DMS53 treated with DMSO at 0.1 percent for 48 hours (cell line): ENCODE results near the gene SLC16A6.
"Not testable (repeated sequence)": the region's sequence is repeated elsewhere in the genome, so short reads cannot be mapped to it uniquely, and the experiment has no call there.

Source experiments
- DNase-seq: peaks from one replicate; lab custom pipeline; 2025; ENCODE audit not compliant: unreplicated experiment; lab: John Stamatoyannopoulos, UW

The SLC16A6 gene

GRCh38 chr17:68314916-68315535 is 24.1 kb upstream of the SLC16A6 start:
- DNase-seq: no peak

DNA sequence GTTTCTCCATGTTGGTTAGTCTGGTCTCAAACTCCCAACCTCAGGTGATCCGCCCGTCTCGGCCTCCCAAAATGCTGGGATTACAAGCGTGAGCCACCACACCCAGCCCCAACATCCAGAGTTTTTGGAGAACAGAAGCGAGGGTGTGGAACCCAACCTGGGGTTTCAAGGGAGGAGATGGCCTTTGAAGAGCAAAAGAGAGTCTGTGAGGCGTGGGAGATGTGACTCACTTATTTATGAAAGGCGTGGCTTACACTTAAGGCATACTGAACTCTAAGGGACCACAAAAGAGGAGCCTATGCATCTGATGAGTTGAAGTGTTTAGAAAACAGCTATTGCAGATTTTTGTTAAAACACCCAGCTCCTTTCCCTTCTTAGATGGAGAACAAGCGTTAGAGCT is 19.2 kb upstream of the SLC16A6 start:
- no peak for DNase-seq

DNA sequence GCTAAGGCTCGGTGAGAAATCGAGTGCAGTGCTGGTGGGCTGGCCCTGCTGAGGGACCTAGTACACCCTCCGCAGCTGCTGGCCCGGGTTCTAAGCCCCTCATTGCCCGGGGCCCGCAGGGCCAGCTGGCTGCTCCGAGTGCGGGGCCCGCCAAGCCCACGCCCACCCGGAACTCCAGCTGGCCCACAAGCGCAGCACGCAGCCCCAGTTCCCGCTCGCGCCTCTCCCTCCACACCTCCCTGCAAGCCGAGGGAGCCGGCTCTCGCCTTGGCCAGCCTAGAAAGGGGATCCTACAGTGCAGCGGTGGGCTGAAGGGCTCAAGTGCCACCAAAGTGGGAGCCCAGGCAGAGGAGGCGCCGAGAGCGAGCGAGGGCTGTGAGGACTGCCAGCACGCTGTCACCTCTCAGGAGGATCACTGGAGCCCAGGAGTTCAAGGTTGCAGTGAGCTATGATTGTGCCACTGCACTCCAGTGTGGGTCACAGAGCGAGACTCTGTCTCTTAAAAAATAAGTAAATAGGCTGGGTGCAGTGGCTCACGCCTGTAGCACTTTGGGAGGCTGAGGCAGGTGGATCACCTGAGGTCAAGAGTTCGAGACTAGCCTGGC is 18.2 kb upstream of the SLC16A6 start:
- DNase-seq: not testable (repeated sequence)

DNA sequence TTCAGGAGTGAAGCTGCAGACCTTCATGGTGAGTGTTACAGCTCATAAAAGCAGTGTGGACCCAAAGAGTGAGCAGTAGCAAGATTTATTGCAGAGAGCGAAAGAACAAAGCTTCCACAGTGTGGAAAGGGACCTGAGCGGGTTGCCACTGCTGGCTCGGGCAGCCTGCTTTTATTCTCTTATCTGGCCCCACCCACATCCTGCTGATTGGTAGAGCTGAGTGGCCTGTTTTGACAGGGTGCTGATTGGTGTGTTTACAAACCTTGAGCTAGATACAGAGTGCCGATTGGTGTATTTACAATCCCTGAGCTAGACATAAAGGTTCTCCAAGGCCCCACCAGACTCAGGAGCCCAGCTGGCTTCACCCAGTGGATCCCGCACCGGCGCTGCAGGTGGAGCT is 17.6 kb upstream of the SLC16A6 start:
- not testable (repeated sequence) for DNase-seq

DNA sequence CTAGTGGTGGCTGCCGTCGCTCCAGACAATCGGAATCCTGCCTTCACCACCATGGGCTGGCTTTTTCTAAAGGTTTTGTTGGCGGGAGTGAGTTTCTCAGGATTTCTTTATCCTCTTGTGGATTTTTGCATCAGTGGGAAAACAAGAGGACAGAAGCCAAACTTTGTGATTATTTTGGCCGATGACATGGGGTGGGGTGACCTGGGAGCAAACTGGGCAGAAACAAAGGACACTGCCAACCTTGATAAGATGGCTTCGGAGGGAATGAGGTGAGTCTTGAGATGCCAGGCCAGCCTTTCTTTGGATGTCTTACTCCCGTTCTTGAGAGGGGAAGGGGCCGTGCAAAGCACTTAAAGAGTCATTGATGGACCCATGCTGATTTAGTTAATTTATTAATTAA is 16.5 kb upstream of the SLC16A6 start:
- DNase-seq: no peak

DNA sequence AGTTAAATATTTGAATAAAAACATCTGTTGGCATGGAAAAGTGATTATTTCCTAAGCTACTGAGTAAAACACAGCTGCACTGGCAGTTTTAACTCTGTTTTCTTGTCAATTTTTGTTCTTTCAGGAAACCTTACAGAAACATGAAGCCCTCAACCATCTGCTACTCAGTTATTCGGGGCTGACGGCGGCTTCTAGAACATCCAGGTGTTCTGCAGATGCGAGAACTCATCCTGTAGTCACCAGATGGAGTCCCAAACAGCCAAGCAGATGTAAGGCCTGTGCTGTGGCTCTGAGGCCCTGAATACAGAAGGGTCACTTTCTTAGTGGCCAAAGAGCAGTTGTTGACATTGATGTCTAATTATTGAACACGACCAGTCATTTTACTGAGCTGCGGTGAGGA is 15.9 kb upstream of the SLC16A6 start:
- DNase-seq: no peak

DNA sequence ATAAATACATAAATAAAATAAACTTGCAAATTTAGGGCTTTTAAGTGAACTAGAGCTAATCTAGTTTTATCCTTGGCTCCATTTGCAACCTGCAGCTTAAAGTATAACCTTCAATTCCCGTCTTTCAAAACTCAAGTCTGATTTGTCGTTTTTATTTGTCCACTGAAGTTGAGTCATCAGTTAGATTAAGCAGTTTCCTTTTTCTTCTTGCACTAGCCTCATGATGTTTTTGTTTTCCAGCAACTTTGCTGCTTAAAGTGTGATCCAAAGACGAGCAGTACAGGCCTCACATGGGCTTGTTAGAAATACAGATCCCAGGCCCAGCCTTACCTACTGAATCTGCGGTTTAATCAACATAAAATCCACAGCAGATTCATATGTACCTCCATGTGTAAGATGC is 14.2 kb upstream of the SLC16A6 start:
- DNase-seq: no peak

- no peak for DNase-seq
Observed at GRCh38 chr17:68304706-68305105, 13.8 kb upstream of the SLC16A6 start.

DNA sequence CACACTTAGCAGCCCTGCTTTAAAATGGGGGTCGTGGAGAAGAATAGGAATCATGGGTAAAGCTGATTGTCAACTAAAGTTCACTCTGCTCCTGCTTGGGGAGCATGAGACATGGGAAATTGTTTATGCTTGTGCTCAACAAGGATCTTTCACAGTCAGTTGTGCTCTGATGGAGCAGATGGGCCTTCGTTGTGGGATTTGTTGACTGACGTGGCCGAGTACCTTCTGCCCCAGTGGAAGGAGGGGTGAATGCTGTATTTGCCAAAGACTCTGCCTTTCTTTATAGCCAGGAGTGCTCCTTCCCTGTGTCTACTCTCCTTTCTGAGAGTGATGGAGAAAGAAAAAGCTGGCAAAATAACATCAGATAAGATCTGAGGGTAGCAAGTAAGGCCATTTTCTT is 11.7 kb upstream of the SLC16A6 start:
- DNase-seq: no peak

- DNase-seq: no peak
Observed at GRCh38 chr17:68302066-68302564, 11.2 kb upstream of the SLC16A6 start.

DNA sequence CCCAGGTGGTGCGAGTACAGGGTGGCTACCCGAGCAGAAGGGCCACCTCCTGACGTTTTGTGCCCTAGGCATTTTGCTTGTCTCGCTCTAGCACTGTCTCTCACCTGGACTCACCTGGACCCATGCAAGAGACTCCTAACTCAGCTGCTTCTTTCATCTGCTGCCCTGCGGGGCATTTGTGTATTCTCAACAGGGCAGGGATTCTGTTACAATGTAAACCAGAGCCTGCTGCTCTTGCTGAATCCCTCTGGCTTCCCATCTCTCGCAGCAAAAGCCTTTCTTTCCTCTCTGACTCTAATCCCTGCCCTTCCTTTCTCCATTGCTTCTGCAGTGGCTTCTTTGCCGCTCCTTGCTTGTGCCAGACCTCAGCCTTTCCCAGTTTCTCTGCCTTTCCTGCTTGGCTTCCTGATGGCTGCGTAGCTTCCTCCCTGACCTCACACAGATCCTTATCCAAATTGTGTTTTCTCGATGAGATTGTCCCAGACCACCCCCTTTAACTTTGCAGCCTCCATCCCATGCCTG is 10.6 kb upstream of the SLC16A6 start:
- DNase-seq: peak; percentile 72

DNA sequence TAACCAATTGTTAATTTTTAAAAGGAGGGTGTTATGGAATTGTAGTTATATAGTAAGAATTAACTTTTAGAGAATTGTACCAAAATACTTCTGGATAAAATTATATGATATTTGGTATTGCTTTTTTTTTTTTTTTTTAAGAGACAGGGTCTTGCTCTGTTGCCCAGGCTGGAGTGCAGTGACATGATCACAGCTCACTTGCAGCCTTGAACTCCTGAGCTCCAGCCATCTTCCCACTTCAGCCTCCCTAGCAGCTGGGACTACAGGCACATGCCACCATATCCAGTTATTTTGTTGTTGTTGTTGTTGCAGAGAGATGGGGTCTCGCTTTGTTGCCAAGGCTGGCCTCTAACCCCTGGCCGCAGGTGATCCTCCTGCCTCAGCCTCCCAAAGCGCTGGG is 8.9 kb upstream of the SLC16A6 start:
- no peak for DNase-seq

- no peak for DNase-seq
Observed at GRCh38 chr17:68298601-68299000, 7.7 kb upstream of the SLC16A6 start.

GRCh38 chr17:68297195-68297594 is 6.3 kb upstream of the SLC16A6 start:
- DNase-seq: no peak

GRCh38 chr17:68296217-68297191 is 5.6 kb upstream of the SLC16A6 start:
- no peak for DNase-seq

- DNase-seq: no peak
Observed at GRCh38 chr17:68295086-68295485, 4.2 kb upstream of the SLC16A6 start.

- DNase-seq: no peak
Observed at GRCh38 chr17:68294617-68295016, 3.7 kb upstream of the SLC16A6 start.

- DNase-seq: no peak
Observed at GRCh38 chr17:68294196-68294555, 3.2 kb upstream of the SLC16A6 start.

DNA sequence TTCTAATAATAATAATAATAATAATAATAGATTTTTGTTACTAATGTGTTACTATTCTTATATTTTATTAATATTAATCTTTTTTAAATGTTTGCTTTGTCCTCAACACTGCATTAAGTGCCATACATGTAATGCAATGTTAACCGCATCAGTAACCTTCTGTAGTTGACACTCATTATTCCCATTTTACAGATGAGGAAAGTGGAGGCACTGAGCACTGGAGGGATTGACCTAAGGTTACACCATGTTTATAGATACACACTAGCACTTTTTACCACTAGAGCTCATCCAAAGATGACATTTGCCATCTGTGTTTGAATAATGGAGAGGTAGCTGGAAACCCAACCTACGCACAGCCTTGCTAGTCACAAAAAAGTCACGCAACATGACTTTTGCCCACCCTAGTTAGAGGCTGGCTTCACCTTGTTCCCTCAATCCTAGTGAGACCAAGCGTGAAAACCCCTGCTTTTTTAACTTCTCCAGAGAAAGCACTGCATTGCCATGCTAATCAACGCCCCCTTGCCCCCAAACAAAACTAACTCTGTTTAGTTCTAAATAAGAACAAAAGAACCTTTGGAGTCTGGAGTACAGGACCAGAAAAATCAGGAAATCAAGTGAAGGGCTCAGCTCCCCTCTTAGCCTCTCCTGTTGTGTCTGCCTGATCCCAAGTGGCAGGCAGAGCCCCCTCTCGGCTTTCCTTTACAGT is 2.7 kb upstream of the SLC16A6 start:
- DNase-seq: no peak

DNA sequence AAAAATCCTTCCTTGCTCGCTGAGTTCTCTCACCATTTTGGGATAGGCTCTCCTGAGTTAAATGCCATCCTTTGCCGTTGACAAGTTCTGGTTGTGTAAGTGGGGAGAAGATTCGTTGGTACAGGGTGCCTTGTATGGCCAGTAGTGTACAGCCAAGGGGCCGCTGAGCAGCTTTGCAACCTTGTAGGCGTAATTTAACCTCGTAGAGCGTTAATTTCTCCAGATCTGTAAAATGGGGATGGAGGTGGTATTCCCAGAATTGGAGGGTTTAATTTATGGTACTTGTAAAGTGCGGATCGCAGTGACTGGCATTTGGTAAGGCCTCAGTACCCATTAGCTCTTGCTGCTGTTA is 1.7 kb upstream of the SLC16A6 start:
- no peak for DNase-seq
